GM12892 (cell line): ENCODE results near the gene TMEM242.

Experiments
- POLR2A ChIP-seq: IDR thresholded peaks from 2 replicates; pipeline ENCODE4 v1.6.1; 2011; ENCODE audit warnings: low read depth, low read length, control low read depth
- POLR2AphosphoS5 ChIP-seq: IDR thresholded peaks from 2 replicates; pipeline ENCODE4 v1.6.1; 2011; ENCODE audit warnings: low read depth, low read length, control low read depth

DNA sequence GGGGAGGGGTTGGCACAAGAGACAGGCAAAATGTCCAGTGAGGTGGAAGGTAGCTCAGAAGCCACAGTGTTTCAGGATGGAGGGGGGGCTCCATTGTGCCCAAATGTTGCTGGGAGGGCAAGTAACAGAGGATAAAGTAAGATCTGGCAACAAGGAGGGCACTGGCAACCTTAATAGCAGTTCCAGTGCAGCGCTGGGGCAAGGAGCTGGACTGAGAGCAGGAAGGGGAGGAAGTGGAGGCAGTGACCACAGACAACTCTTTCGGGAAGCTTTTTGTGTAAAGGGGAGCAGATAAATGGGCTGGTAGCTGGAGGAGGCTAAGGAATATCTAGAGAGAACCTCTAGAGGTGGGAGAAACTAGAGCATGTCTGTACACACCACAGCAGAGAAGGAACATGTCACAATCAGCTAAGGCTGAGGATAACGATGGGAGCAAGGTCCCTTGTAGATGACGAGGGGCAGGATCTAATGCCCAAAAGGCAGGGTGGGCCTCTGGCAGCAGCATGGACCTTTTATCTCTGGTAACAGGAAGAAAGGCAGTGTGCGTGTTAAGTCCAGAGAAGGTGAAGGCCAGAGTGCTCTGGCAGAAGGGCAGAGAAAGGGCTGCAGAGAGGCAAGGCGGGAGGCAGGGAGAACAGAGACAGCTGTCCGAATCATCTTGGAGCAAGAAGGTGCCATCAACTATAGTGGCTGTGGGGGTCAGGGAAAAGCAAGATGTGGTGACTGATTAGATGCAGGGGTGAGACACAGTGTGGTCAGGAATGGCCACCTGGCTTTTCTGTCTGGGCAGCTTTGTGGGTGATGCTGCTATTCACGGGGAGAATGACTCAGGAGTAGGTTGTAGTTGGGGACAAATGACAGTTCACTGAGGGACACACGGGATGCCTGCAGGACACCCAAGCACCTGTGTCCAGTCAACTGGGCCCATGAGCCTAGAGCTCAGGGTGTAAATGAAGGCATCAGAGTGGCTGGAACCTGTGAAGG lies 17.4 kb downstream of the TMEM242 start:
- TF ChIP-seq POLR2A (no peak), POLR2AphosphoS5 (no peak)
